PFSK-1 (cell line): ENCODE data around the gene C6.

Experiments
- POLR2AphosphoS5 ChIP-seq: IDR thresholded peaks from 2 replicates; pipeline ENCODE4 v1.6.1; 2012; ENCODE audit warnings: low read depth, mild to moderate bottlenecking, control low read depth, low read length, moderate library complexity
- REST ChIP-seq, 2 experiments: IDR thresholded peaks; 2 replicates each; pipeline versions ENCODE4 v1.6.1 to v1.8.0; 2011 to 2012; ENCODE audit warnings: low read depth in 2 of 2, low read length in 2 of 2, control low read depth in 1 of 2, inconsistent platforms in 1 of 2, mild to moderate bottlenecking in 1 of 2, moderate library complexity in 1 of 2; ENCODE audit not compliant: insufficient read depth in 1 of 2

- no peak for TF ChIP-seq REST (IDR thresholded peaks at IDR 0.05; ENCODE audit: insufficient read depth in 1 of 2, low read depth in 2 of 2, low read length in 2 of 2)
- TF ChIP-seq POLR2AphosphoS5, result no peak
Observed at GRCh38 chr5:41256400-41256799, 43.1 kb upstream of the C6 start.
